HG03135 (cell line): ENCODE results near the gene INTU.
"Not testable (repeated sequence)": the region's sequence is repeated elsewhere in the genome, so short reads cannot be mapped to it uniquely, and the experiment has no call there.

Experiments used
- ATAC-seq: cut with Tn5 transposase; IDR thresholded peaks from one replicate; pipeline ENCODE4 v1.9.1; 2021; ENCODE audit warnings: mild to moderate bottlenecking, moderate library complexity; ENCODE audit not compliant: unreplicated experiment

Gene INTU

GRCh38 chr4:127642169-127642568, 9.4 kb downstream of the INTU start:
- ATAC-seq = no peak

- no peak for ATAC-seq
Observed at GRCh38 chr4:127643791-127644190, 11.0 kb downstream of the INTU start.

GRCh38 chr4:127648061-127648460, 15.3 kb downstream of the INTU start:
- ATAC-seq = no peak

GRCh38 chr4:127655590-127655989, 22.8 kb downstream of the INTU start:
- not testable (repeated sequence) for ATAC-seq

- no peak for ATAC-seq
Observed at GRCh38 chr4:127656047-127656680, 23.4 kb downstream of the INTU start.

- no peak for ATAC-seq
Observed at GRCh38 chr4:127660284-127660885, 27.6 kb downstream of the INTU start.

GRCh38 chr4:127667116-127667515, 34.4 kb downstream of the INTU start:
- ATAC-seq = no peak

GRCh38 chr4:127667772-127668171, 35.0 kb downstream of the INTU start:
- no peak for ATAC-seq

GRCh38 chr4:127668770-127669169, 36.0 kb downstream of the INTU start:
- ATAC-seq = no peak

GRCh38 chr4:127669691-127670090, 36.9 kb downstream of the INTU start:
- no peak for ATAC-seq

GRCh38 chr4:127672111-127672510, 39.4 kb downstream of the INTU start:
- no peak for ATAC-seq

- ATAC-seq = no peak
Observed at GRCh38 chr4:127685292-127685691, 52.5 kb downstream of the INTU start.

- ATAC-seq = no peak
Observed at GRCh38 chr4:127686658-127687057, 53.9 kb downstream of the INTU start.

GRCh38 chr4:127687580-127687979, 54.8 kb downstream of the INTU start:
- ATAC-seq = no peak

- peak; percentile 99 for ATAC-seq
Observed at GRCh38 chr4:127698789-127699200, 66.0 kb downstream of the INTU start.

- ATAC-seq = no peak
Observed at GRCh38 chr4:127708985-127709384, 76.2 kb downstream of the INTU start.

GRCh38 chr4:127709456-127709855, 76.7 kb downstream of the INTU start:
- no peak for ATAC-seq

- no peak for ATAC-seq
Observed at GRCh38 chr4:127730142-127730913, 97.6 kb downstream of the INTU start, which contains the start of gene SLC25A31. SLC25A31 (plus strand) TSS chr4:127730400; CDS start chr4:127730546, 146 bp downstream.

GRCh38 chr4:127731406-127731805, 98.6 kb downstream of the INTU start:
- no peak for ATAC-seq

- peak; percentile 51 for ATAC-seq
Observed at GRCh38 chr4:127732623-127733328, 100.0 kb downstream of the INTU start.

GRCh38 chr4:127734976-127735375, 102.2 kb downstream of the INTU start:
- no peak for ATAC-seq
